ENCODE measurements around the gene CEL. TPM values are rescaled to one million over a fixed set of nuclear protein-coding genes. Genes with fewer than 3 reads are reported as not detected.
A peak's percentile ranks its signal among the peaks of the same experiment; 100 is the strongest.

Gene CEL
- total RNA-seq, 1 donor from 2014 or later = not detected

- Histone ChIP-seq H3K27me3 (ENCODE audit: control insufficient read depth in 3 of 3, insufficient read depth in 3 of 3, low read length in 3 of 3) (no peaks in the 10 kb centered on the region), H3K4me1 (ENCODE audit: control insufficient read depth in 3 of 3, insufficient read depth in 3 of 3, low read length in 3 of 3) (peaks cover 0 to 5% (median 0%) of the 10 kb centered on the region in 3 donors), H3K4me3 (ENCODE audit: low read length in 3 of 3) (no peak overlapping the region), H3K36me3 (ENCODE audit: control insufficient read depth in 3 of 3, insufficient read depth in 3 of 3, low read length in 3 of 3) (peaks cover 48 to 76% (median 64%) of the 10 kb centered on the region in 3 donors), H3K9me3 (ENCODE audit: control insufficient read depth in 3 of 3, low read length in 3 of 3) (no peaks in the 10 kb centered on the region), H3K27ac (ENCODE audit: low read depth, low read length) (no peak overlapping the region), H3K9ac (ENCODE audit: low read depth in 1 of 3, low read length in 3 of 3) (no peak overlapping the region)
These were observed 15.4 kb upstream of the CEL start for GRCh38 chr9:133046196-133046899.

GRCh38 chr9:133046900-133047295 lies 14.9 kb upstream of the CEL start:
- no peaks in the 10 kb centered on the region for H3K9me3 ChIP-seq (ENCODE audit: control insufficient read depth in 3 of 3, low read length in 3 of 3)
- no peak overlapping the region for H3K27ac ChIP-seq (ENCODE audit: low read depth, low read length)
- H3K9ac ChIP-seq (ENCODE audit: low read depth in 1 of 3, low read length in 3 of 3) = no peak overlapping the region
- no peak overlapping the region for H3K4me3 ChIP-seq (ENCODE audit: low read length in 3 of 3)
- H3K36me3 ChIP-seq (ENCODE audit: control insufficient read depth in 3 of 3, insufficient read depth in 3 of 3, low read length in 3 of 3) = peaks cover 53 to 80% (median 70%) of the 10 kb centered on the region in 3 donors
- H3K27me3 ChIP-seq (ENCODE audit: control insufficient read depth in 3 of 3, insufficient read depth in 3 of 3, low read length in 3 of 3) = no peaks in the 10 kb centered on the region
- H3K4me1 ChIP-seq (ENCODE audit: control insufficient read depth in 3 of 3, insufficient read depth in 3 of 3, low read length in 3 of 3) = peaks cover 0 to 5% (median 0%) of the 10 kb centered on the region in 3 donors

- H3K9ac ChIP-seq (ENCODE audit: low read depth in 1 of 3, low read length in 3 of 3) = no peak overlapping the region
- H3K36me3 ChIP-seq (ENCODE audit: control insufficient read depth in 3 of 3, insufficient read depth in 3 of 3, low read length in 3 of 3) = peaks cover 43 to 74% (median 58%) of the 10 kb centered on the region in 3 donors
- H3K27ac ChIP-seq (ENCODE audit: low read depth, low read length) = no peak overlapping the region
- H3K4me3 ChIP-seq (ENCODE audit: low read length in 3 of 3) = no peak overlapping the region
- H3K9me3 ChIP-seq (ENCODE audit: control insufficient read depth in 3 of 3, low read length in 3 of 3) = no peaks in the 10 kb centered on the region
- H3K27me3 ChIP-seq (ENCODE audit: control insufficient read depth in 3 of 3, insufficient read depth in 3 of 3, low read length in 3 of 3) = no peaks in the 10 kb centered on the region
- peaks cover 0 to 5% (median 0%) of the 10 kb centered on the region in 3 donors for H3K4me1 ChIP-seq (ENCODE audit: control insufficient read depth in 3 of 3, insufficient read depth in 3 of 3, low read length in 3 of 3)
These were observed 13.2 kb upstream of the CEL start for GRCh38 chr9:133048595-133048994.

- Histone ChIP-seq H3K27me3 (ENCODE audit: control insufficient read depth in 3 of 3, insufficient read depth in 3 of 3, low read length in 3 of 3) (no peaks in the 10 kb centered on the region), H3K9me3 (ENCODE audit: control insufficient read depth in 3 of 3, low read length in 3 of 3) (no peaks in the 10 kb centered on the region), H3K9ac (ENCODE audit: low read depth in 1 of 3, low read length in 3 of 3) (no peak overlapping the region), H3K4me1 (ENCODE audit: control insufficient read depth in 3 of 3, insufficient read depth in 3 of 3, low read length in 3 of 3) (peaks cover 0 to 6% (median 1%) of the 10 kb centered on the region in 3 donors), H3K4me3 (ENCODE audit: low read length in 3 of 3) (no peak overlapping the region), H3K27ac (ENCODE audit: low read depth, low read length) (no peak overlapping the region), H3K36me3 (ENCODE audit: control insufficient read depth in 3 of 3, insufficient read depth in 3 of 3, low read length in 3 of 3) (peaks cover 42 to 73% (median 59%) of the 10 kb centered on the region in 3 donors)
These were observed 12.7 kb upstream of the CEL start for GRCh38 chr9:133049043-133049442.

GRCh38 chr9:133050142-133050541 lies 11.6 kb upstream of the CEL start:
- Histone ChIP-seq H3K27ac (ENCODE audit: low read depth, low read length) (no peak overlapping the region), H3K36me3 (ENCODE audit: control insufficient read depth in 3 of 3, insufficient read depth in 3 of 3, low read length in 3 of 3) (peaks cover 32 to 68% (median 56%) of the 10 kb centered on the region in 3 donors)

GRCh38 chr9:133050781-133051180 lies 11.0 kb upstream of the CEL start:
- Histone ChIP-seq H3K27me3 (ENCODE audit: control insufficient read depth in 3 of 3, insufficient read depth in 3 of 3, low read length in 3 of 3) (no peaks in the 10 kb centered on the region), H3K27ac (ENCODE audit: low read depth, low read length) (no peak overlapping the region), H3K9me3 (ENCODE audit: control insufficient read depth in 3 of 3, low read length in 3 of 3) (no peaks in the 10 kb centered on the region), H3K4me3 (ENCODE audit: low read length in 3 of 3) (no peak overlapping the region), H3K36me3 (ENCODE audit: control insufficient read depth in 3 of 3, insufficient read depth in 3 of 3, low read length in 3 of 3) (peaks cover 31 to 66% (median 60%) of the 10 kb centered on the region in 3 donors), H3K9ac (ENCODE audit: low read depth in 1 of 3, low read length in 3 of 3) (no peak overlapping the region), H3K4me1 (ENCODE audit: control insufficient read depth in 3 of 3, insufficient read depth in 3 of 3, low read length in 3 of 3) (peaks cover 13 to 19% (median 19%) of the 10 kb centered on the region in 3 donors)

More at GRCh38 chr9:133050142-133050541, 11.6 kb upstream of the CEL start:
- H3K4me3 ChIP-seq (ENCODE audit: low read length in 3 of 3) = no peak overlapping the region
- H3K9ac ChIP-seq (ENCODE audit: low read depth in 1 of 3, low read length in 3 of 3) = no peak overlapping the region
- H3K4me1 ChIP-seq (ENCODE audit: control insufficient read depth in 3 of 3, insufficient read depth in 3 of 3, low read length in 3 of 3) = peaks cover 6 to 12% (median 12%) of the 10 kb centered on the region in 3 donors
- no peaks in the 10 kb centered on the region for H3K27me3 ChIP-seq (ENCODE audit: control insufficient read depth in 3 of 3, insufficient read depth in 3 of 3, low read length in 3 of 3)
- H3K9me3 ChIP-seq (ENCODE audit: control insufficient read depth in 3 of 3, low read length in 3 of 3) = no peaks in the 10 kb centered on the region

- H3K36me3 ChIP-seq (ENCODE audit: control insufficient read depth in 3 of 3, insufficient read depth in 3 of 3, low read length in 3 of 3) = peaks cover 37 to 65% (median 60%) of the 10 kb centered on the region in 3 donors
- peaks cover 13 to 23% (median 22%) of the 10 kb centered on the region in 3 donors for H3K4me1 ChIP-seq (ENCODE audit: control insufficient read depth in 3 of 3, insufficient read depth in 3 of 3, low read length in 3 of 3)
- no peaks in the 10 kb centered on the region for H3K9me3 ChIP-seq (ENCODE audit: control insufficient read depth in 3 of 3, low read length in 3 of 3)
- H3K4me3 ChIP-seq (ENCODE audit: low read length in 3 of 3) = no peak overlapping the region
- no peak overlapping the region for H3K27ac ChIP-seq (ENCODE audit: low read depth, low read length)
- no peak overlapping the region for H3K9ac ChIP-seq (ENCODE audit: low read depth in 1 of 3, low read length in 3 of 3)
- no peaks in the 10 kb centered on the region for H3K27me3 ChIP-seq (ENCODE audit: control insufficient read depth in 3 of 3, insufficient read depth in 3 of 3, low read length in 3 of 3)
These were observed 10.4 kb upstream of the CEL start for GRCh38 chr9:133051281-133051900.

GRCh38 chr9:133051966-133052539 lies 9.7 kb upstream of the CEL start:
- no peak overlapping the region for H3K4me3 ChIP-seq (ENCODE audit: low read length in 3 of 3)
- peaks cover 39 to 65% (median 59%) of the 10 kb centered on the region in 3 donors for H3K36me3 ChIP-seq (ENCODE audit: control insufficient read depth in 3 of 3, insufficient read depth in 3 of 3, low read length in 3 of 3)
- H3K9me3 ChIP-seq (ENCODE audit: control insufficient read depth in 3 of 3, low read length in 3 of 3) = no peaks in the 10 kb centered on the region
- H3K4me1 ChIP-seq (ENCODE audit: control insufficient read depth in 3 of 3, insufficient read depth in 3 of 3, low read length in 3 of 3) = peaks cover 13 to 23% (median 22%) of the 10 kb centered on the region in 3 donors
- H3K27ac ChIP-seq (ENCODE audit: low read depth, low read length) = no peak overlapping the region
- no peak overlapping the region for H3K9ac ChIP-seq (ENCODE audit: low read depth in 1 of 3, low read length in 3 of 3)
- H3K27me3 ChIP-seq (ENCODE audit: control insufficient read depth in 3 of 3, insufficient read depth in 3 of 3, low read length in 3 of 3) = no peaks in the 10 kb centered on the region

- peak overlapping the region in 1 of 3 donors; percentile 45 for H3K4me3 ChIP-seq (ENCODE audit: low read length in 3 of 3)
- peaks cover 13 to 23% (median 22%) of the 10 kb centered on the region in 3 donors for H3K4me1 ChIP-seq (ENCODE audit: control insufficient read depth in 3 of 3, insufficient read depth in 3 of 3, low read length in 3 of 3)
- peak overlapping the region; percentile 66 for H3K27ac ChIP-seq (ENCODE audit: low read depth, low read length)
These were observed 7.4 kb upstream of the CEL start for GRCh38 chr9:133054194-133054890.

More at GRCh38 chr9:133054194-133054890, 7.4 kb upstream of the CEL start:
- H3K36me3 ChIP-seq (ENCODE audit: control insufficient read depth in 3 of 3, insufficient read depth in 3 of 3, low read length in 3 of 3) = peaks cover 43 to 65% (median 62%) of the 10 kb centered on the region in 3 donors
- H3K9ac ChIP-seq (ENCODE audit: low read depth in 1 of 3, low read length in 3 of 3) = peak overlapping the region in 2 of 3 donors; percentile 47 to 57
- no peaks in the 10 kb centered on the region for H3K9me3 ChIP-seq (ENCODE audit: control insufficient read depth in 3 of 3, low read length in 3 of 3)
- H3K27me3 ChIP-seq (ENCODE audit: control insufficient read depth in 3 of 3, insufficient read depth in 3 of 3, low read length in 3 of 3) = no peaks in the 10 kb centered on the region

Data from skeletal muscle tissue (tissue), 4 donors.